Heart right ventricle (tissue), 16 donors: ENCODE data around the gene P2RY13. TPM values are rescaled to one million over a fixed set of nuclear protein-coding genes. Genes with fewer than 3 reads are reported as not detected.

ENCODE experiments used
- ATAC-seq, 8 donors: fragments of 200-7000 bp; cut with Tn5 transposase; one replicate each; pipeline ENCODE4 v1.9.1; 2020; ENCODE audit warnings: mild to moderate bottlenecking in 8 of 8, moderate library complexity in 8 of 8, moderate number of reproducible peaks in 1 of 8
- DNase-seq, 2 donors: peaks; one replicate each; pipeline ENCODE4 v3.0.0-alpha.2; 2020
- H3K27ac ChIP-seq, 10 donors: fragments of 200-600 bp; sonication (generic) in 2 of 10; one replicate each; pipeline versions ENCODE4 v1.5.0 to v1.8.0; 2020 to 2022; ENCODE audit warnings: mild to moderate bottlenecking in 3 of 10
- H3K27me3 ChIP-seq, 7 donors: fragments of 200-600 bp; one replicate each; pipeline ENCODE4 v1.8.0; 2021 to 2022; ENCODE audit warnings: mild to moderate bottlenecking in 2 of 7
- H3K36me3 ChIP-seq, 9 donors: fragments of 200-600 bp; sonication (generic) in 1 of 9; one replicate each; pipeline versions ENCODE4 v1.5.0 to v1.8.0; 2020 to 2022; ENCODE audit warnings: mild to moderate bottlenecking in 2 of 9
- H3K4me1 ChIP-seq, 9 donors: fragments of 200-600 bp; sonication (generic) in 1 of 9; one replicate each; pipeline versions ENCODE4 v1.5.0 to v1.8.0; 2020 to 2022; ENCODE audit warnings: mild to moderate bottlenecking in 4 of 9
- H3K4me3 ChIP-seq, 10 donors: fragments of 200-600 bp; sonication (generic) in 2 of 10; one replicate each; pipeline versions ENCODE4 v1.5.0 to v1.8.0; 2020 to 2022; ENCODE audit warnings: mild to moderate bottlenecking in 7 of 10, moderate library complexity in 2 of 10
- H3K9me3 ChIP-seq, 11 donors: fragments of 200-600 bp in 10 of 11; sonication (generic) in 2 of 11; one replicate each; pipeline versions ENCODE4 v1.5.0 to v1.8.0; 2013 to 2022; ENCODE audit warnings: mild to moderate bottlenecking in 2 of 11, control low read depth in 1 of 11, moderate library complexity in 1 of 11
- WGBS, 2 donors: extraction: QIAGEN DNeasy Blood & Tissue Kit; methylation state at CpG; one replicate each; pipeline ENCODE4 v1.1.7; 2013; ENCODE audit warnings: inconsistent platforms in 1 of 2; 5-methylcytosine and 5-hydroxymethylcytosine counted together
- intact Hi-C, 10 donors: fragments of 100-400 bp; cut with DNase I; formaldehyde crosslinking; loops; one replicate each; pipeline versions ENCODE4 v1.11.1 to v1.14.2; 2022
- polyA plus RNA-seq, 2 donors: library from polyadenylated mRNA; stranded (reverse); fragments of 200-250 nt; gene quantifications; one replicate each; pipeline ENCODE4 v1.2.3, GENCODE V29; 2013
- total RNA-seq, 10 donors: library from RNA; stranded (reverse); fragmentation: NEBNext Ultra II Directional in 3 of 10; extraction: Animal tissue kit (Norgen Biotek cat#: 25700) in 3 of 10; gene quantifications; one replicate each; pipeline versions ENCODE4 v1.2.1 to v1.2.4, GENCODE V29; 2021 to 2023
- TF ChIP-seq, protein P1 (sequence below), 9 donors: fragments of 200-600 bp; sonication (generic) in 2 of 9; IDR thresholded peaks; one replicate each; pipeline versions ENCODE4 v1.5.0 to v1.8.0; 2021 to 2022; ENCODE audit warnings: antibody characterized with exemption in 9 of 9, mild to moderate bottlenecking in 5 of 9, moderate library complexity in 1 of 9
- donor health status: Arrhythmogenic right ventricular cardiomyopathy.
- donor health status: ischemic (EF 13 %, LVEDD 7.1; RV severe dilation, severe dysfunction).
- donor health status: healthy with polysubstance abuse.
- donor health status: DM: no; HTN: yes; CAD: no.
- donor health status: DM: no; HTN: no; CAD: no.
- donor health status: ischemic (EF 25% LVEDD 6.9; RV normal size, moderate dysfunction).
- donor health status: ischemic (EF 25% LVEDD 5.7; RV mildly dilated, moderate dysfunction).
- donor health status: healthy.
- donor health status: DM: yes; HTN: yes; CAD: no.
- donor health status: Ischemic cardiomyopathy.
- donor health status: ischemic (EF 35%, LVEDD 5.7; RV mildly dilated, moderate dysfunction).
- donor health status: nonischemic (EF 11% LVEDD 7.7; RV severe dilation, severe dysfunction).
- donor health status: DM: yes; HTN: yes; CAD: no.
- donor health status: PGD.
- donor health status: ischemic (EF 29% LVEDD 5.4; RV normal size, mild dysfunction).
- donor health status: nonischemic (EF 23%, LVEDD 6.1; RV moderate dilation, normal function).

Gene P2RY13
- total and polyA plus RNA-seq, 12 donors: 0.14 to 4.9 (median 0.39) TPM

DNA sequence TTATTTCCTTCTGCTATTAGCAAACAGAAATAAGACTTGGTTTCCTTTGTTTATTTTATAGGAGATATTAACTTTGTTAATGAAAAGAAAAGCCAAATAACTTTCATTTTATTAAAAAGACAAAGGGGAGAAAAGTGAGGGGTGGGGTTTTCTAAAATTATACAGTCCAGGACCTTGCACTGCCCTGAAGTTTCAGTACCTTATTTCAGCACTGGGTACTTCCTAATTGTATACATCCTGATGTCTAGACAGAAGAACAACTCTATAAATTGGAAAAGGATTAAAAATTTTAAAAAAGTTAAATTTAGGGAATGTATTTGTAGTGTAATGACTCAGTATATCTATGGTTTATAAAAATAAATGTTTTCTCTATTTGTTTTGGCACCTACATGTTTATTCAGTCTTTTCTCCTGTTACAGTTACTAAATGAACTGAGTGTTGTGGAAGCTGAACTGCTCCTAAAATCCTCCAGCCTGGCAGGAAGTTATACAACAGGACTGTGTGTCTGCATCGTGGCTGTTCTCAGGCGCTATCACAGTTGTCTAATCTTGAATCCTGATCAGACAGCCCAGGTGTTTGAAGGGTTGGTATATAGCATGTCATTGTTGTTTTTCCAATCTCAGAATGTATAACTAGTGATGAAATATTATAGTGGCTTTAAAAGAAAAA lies 27.6 kb upstream of the P2RY13 start:
- Histone ChIP-seq H3K36me3 (no peaks in the 10 kb centered on the region), H3K9me3 (no peaks in the 10 kb centered on the region), H3K4me3 (no peak overlapping the region), H3K27ac (no peak overlapping the region), H3K4me1 (peaks cover 0 to 25% (median 0%) of the 10 kb centered on the region in 9 donors), H3K27me3 (no peaks in the 10 kb centered on the region)
- WGBS, 2 donors: 30 to 31% methylated on average over 2 of the region's 2 CpGs
- intact Hi-C loops: no loop called here
- ATAC-seq (peak in 1 of 8 donors; percentile 47), DNase-seq (no peak)
- TF ChIP-seq, protein P1, sequence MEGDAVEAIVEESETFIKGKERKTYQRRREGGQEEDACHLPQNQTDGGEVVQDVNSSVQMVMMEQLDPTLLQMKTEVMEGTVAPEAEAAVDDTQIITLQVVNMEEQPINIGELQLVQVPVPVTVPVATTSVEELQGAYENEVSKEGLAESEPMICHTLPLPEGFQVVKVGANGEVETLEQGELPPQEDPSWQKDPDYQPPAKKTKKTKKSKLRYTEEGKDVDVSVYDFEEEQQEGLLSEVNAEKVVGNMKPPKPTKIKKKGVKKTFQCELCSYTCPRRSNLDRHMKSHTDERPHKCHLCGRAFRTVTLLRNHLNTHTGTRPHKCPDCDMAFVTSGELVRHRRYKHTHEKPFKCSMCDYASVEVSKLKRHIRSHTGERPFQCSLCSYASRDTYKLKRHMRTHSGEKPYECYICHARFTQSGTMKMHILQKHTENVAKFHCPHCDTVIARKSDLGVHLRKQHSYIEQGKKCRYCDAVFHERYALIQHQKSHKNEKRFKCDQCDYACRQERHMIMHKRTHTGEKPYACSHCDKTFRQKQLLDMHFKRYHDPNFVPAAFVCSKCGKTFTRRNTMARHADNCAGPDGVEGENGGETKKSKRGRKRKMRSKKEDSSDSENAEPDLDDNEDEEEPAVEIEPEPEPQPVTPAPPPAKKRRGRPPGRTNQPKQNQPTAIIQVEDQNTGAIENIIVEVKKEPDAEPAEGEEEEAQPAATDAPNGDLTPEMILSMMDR (IDR thresholded peaks at IDR 0.05): no peak

DNA sequence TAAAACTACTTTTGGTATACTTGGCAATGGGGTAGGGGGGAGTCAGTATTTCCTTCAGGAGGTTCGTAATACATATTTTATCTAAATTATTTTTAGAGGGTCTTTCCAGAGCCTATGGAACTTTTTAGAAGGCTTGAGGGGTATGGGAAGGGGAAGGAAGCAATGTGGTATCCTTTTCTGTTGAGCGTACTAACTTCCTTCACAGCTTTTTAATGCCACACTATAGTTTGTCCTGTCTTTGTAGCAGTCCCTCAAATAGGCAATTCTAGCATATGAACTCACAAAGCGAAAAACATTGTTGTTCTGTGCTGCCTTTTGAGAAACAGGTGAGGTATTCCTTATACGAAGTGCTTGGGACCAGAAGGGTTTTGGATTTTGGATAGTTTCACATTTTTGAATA lies 22.3 kb upstream of the P2RY13 start:
- 85 to 92% methylated on average over 4 of the region's 4 CpGs for WGBS, 2 donors

DNA sequence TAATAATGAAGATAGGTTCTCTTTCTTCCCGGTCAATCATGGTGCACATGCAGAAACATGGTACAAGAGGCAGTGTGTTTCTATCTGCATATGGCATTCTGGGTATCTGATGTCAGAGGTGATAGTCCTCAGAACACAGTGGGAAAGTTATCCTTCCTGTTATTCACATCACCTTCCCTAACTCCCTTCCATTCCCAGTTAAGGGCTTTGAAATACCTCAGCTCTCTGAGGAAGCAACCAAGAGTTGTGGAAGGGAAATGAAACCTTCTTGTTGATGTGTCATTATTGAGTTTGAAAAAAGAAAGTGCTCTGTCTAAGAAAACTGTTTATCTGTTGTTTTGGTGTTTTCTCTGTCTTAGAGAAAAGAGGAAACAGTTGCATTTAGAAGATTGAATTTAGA lies 21.9 kb upstream of the P2RY13 start:
- no peaks in the 10 kb centered on the region for H3K27me3 ChIP-seq
- no peak overlapping the region for H3K4me3 ChIP-seq
- intact Hi-C loops: no loop called here
- no peak for DNase-seq
- TF ChIP-seq, protein P1 (IDR thresholded peaks at IDR 0.05): no peak
- no peak for ATAC-seq
- H3K4me1 ChIP-seq: peaks cover 0 to 48% (median 0%) of the 10 kb centered on the region in 9 donors
- WGBS, 2 donors: 91 to 94% methylated on average over 1 of the region's 1 CpG
- H3K36me3 ChIP-seq: no peaks in the 10 kb centered on the region
- H3K9me3 ChIP-seq: no peaks in the 10 kb centered on the region
- peak overlapping the region in 1 of 10 donors; percentile 70 for H3K27ac ChIP-seq

More for the DNA sequence above, 22.3 kb upstream of the P2RY13 start:
- intact Hi-C loops: no loop called here
- DNase-seq: no peak
- Histone ChIP-seq H3K36me3 (no peaks in the 10 kb centered on the region), H3K4me3 (no peak overlapping the region), H3K27me3 (no peaks in the 10 kb centered on the region), H3K9me3 (no peaks in the 10 kb centered on the region), H3K27ac (peak overlapping the region in 1 of 10 donors; percentile 70), H3K4me1 (peaks cover 0 to 49% (median 0%) of the 10 kb centered on the region in 9 donors)
- TF ChIP-seq, protein P1 (IDR thresholded peaks at IDR 0.05): no peak
- ATAC-seq: no peak

DNA sequence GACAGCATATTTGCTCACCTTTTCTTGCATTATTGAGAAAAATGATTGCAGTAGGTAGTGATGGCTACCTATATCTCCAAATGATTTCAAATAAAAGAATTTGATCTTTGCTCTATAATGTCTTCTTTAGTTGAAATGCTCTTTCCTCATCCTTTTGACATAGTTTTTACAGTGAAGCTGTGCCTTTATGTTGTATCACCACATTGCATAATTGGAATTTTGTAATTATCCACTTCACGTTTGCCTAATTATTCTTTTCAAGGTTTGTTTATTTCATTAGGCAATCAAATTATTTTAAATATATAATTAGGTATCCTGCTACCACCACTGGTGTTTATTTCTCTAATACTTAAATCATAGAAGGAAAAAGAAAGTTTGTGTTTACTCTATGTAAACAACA lies 21.3 kb upstream of the P2RY13 start:
- Histone ChIP-seq H3K4me3 (no peak overlapping the region), H3K4me1 (peaks cover 0 to 49% (median 0%) of the 10 kb centered on the region in 9 donors), H3K9me3 (no peaks in the 10 kb centered on the region), H3K27me3 (no peaks in the 10 kb centered on the region), H3K27ac (peak overlapping the region in 1 of 10 donors; percentile 70), H3K36me3 (no peaks in the 10 kb centered on the region)
- WGBS, 2 donors: 75 to 89% methylated on average over 1 of the region's 1 CpG
- intact Hi-C loops: no loop called here
- no peak for ATAC-seq
- TF ChIP-seq, protein P1 (IDR thresholded peaks at IDR 0.05): no peak
- DNase-seq: no peak
